NB4 (cell line): ENCODE results near the gene DOCK4.

Source experiments
- CTCF ChIP-seq: IDR thresholded peaks from one replicate; pipeline ENCODE4 v1.5.1; 2012; ENCODE audit warnings: low read depth, low read length
- MYC ChIP-seq: IDR thresholded peaks from 2 replicates; pipeline ENCODE4 v1.6.1; 2011; ENCODE audit warnings: low read depth, low read length
- POLR2A ChIP-seq: IDR thresholded peaks from 2 replicates; pipeline ENCODE4 v1.6.1; 2011; ENCODE audit warnings: mild to moderate bottlenecking; ENCODE audit not compliant: insufficient read length; ENCODE audit errors: extremely low read depth

GRCh38 chr7:112206991-112207592 lies 893 bp upstream of the DOCK4 start:
- TF ChIP-seq CTCF (no peak), MYC (no peak), POLR2A (no peak)
